WI38 (cell line): ENCODE data around the gene CCDC148.

ENCODE experiments used
- H3K4me3 ChIP-seq: 2 replicates; pipeline ENCODE4 v1.5.1; 2011; ENCODE audit warnings: low read depth, mild to moderate bottlenecking, control low read depth, low read length
- TF ChIP-seq, protein P1 (sequence below): IDR thresholded peaks from 2 replicates; pipeline ENCODE4 v1.5.1; 2012; ENCODE audit warnings: low read depth, mild to moderate bottlenecking, control low read depth, low read length

The CCDC148 gene

DNA sequence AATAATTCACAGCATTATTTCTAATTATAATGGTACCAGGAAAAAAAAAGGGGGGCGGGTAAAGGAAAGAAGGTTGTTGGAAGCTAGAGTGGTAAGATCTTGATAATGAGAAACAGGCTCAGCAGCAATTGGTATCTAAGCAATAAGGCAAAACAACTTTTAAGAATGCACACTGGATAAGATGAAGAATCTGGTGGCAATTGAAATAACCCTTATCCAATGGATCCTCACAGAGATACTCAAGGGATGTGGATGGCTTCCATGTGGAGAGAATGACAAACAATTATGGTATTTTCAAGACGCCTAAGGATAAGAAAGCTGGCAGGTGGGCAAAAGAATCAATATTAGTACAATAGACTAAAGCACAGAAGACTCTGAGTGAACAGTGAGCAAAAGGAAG lies 201.3 kb downstream of the CCDC148 start:
- H3K4me3 ChIP-seq, result no peak overlapping the region
- TF ChIP-seq, protein P1, sequence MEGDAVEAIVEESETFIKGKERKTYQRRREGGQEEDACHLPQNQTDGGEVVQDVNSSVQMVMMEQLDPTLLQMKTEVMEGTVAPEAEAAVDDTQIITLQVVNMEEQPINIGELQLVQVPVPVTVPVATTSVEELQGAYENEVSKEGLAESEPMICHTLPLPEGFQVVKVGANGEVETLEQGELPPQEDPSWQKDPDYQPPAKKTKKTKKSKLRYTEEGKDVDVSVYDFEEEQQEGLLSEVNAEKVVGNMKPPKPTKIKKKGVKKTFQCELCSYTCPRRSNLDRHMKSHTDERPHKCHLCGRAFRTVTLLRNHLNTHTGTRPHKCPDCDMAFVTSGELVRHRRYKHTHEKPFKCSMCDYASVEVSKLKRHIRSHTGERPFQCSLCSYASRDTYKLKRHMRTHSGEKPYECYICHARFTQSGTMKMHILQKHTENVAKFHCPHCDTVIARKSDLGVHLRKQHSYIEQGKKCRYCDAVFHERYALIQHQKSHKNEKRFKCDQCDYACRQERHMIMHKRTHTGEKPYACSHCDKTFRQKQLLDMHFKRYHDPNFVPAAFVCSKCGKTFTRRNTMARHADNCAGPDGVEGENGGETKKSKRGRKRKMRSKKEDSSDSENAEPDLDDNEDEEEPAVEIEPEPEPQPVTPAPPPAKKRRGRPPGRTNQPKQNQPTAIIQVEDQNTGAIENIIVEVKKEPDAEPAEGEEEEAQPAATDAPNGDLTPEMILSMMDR, result no peak

DNA sequence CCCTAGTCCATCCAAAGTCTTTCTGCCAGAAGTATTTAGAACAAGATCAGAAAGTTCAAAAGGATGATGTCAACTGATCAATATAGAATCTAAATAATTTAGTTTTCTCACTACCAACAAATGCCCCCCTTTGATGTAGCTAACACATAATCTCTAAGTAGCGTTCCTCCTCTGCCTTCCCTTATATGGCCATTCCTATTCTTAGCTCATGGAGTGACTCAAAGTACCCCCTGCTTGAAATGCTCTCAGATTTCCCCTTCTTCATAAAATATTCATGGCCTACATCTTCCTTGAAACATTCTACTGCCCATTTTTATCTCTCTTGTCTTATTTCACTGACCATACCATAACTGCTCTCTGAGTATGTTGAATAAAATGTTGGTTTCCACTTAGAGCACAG lies 203.4 kb downstream of the CCDC148 start:
- no peak overlapping the region for H3K4me3 ChIP-seq
- TF ChIP-seq, protein P1, result no peak

DNA sequence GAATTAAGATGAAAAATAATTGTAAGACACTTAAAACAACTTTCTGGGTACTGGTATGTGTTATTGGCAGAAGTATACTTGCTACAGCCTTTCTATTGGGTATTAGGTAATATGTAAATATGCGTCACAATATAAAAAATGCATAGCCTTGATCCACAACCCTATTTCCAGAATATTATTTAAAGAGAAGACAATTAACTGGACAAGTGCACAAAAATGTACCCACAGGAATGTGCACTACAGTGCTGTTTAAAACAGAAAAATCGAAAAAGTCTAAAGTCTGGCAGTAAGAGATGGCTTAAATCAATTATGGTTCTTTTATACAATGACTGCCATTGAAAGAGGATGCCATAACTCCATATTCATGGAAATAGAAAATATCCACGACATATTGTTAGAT lies 205.2 kb downstream of the CCDC148 start:
- TF ChIP-seq, protein P1, result no peak
- no peak overlapping the region for H3K4me3 ChIP-seq

DNA sequence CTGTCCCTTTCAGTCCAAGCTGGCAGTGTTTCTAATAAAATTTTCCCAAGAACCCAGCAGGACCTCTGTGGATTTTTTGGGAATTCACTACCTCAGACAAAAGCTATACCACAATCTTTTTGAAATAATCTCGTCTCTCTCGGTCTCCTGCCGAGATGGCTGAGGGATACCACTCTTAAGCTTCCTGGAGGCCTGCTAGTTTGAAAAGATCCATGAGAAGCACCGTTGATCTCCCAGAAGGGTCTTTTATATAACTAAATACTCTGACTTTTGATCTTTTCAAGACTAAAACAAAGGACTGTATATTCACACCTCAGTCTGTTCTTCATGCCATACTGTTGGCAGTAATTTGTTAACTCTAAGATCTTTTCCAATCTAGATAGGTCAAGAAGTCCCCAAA lies 213.2 kb downstream of the CCDC148 start:
- no peak overlapping the region for H3K4me3 ChIP-seq
- TF ChIP-seq, protein P1, result no peak

DNA sequence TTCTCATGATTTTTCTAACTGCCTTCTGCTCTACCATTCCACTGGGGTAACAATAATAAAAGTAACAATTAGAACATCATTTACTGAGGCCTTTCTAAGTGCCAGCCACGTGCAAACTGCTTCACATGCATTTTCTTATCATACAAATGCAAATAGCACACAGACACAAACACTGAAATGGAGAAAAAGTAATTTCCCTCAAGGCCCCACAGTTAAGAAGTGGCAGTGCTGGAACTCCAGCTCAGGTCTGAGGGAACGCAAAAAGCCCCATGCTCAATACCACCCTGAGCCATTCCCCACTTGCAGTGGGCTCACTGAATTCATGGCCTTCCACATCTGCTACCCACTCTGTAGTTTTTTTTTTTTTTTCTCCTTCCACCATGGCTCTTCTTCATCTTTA lies 214.3 kb downstream of the CCDC148 start:
- no peak overlapping the region for H3K4me3 ChIP-seq
- TF ChIP-seq, protein P1, result no peak

DNA sequence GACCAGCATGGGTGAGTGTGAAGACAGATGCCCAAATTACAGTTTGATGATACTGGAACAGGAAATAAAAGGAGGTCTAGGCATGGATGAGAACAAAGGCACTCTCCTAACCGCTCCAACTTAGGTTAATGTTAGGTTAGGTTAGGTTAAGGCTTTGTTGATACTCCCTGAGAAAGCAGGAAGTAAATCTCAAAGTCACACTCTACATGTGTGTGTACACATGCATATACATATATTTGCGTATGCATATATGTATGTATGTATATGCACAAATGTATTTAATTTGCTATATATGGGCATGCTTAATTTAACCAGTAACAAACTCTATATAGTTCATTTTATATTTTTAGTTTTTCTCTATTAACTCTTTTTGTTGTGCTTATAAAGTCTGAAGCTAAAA lies 215.6 kb downstream of the CCDC148 start:
- TF ChIP-seq, protein P1, result no peak
- H3K4me3 ChIP-seq, result no peak overlapping the region

DNA sequence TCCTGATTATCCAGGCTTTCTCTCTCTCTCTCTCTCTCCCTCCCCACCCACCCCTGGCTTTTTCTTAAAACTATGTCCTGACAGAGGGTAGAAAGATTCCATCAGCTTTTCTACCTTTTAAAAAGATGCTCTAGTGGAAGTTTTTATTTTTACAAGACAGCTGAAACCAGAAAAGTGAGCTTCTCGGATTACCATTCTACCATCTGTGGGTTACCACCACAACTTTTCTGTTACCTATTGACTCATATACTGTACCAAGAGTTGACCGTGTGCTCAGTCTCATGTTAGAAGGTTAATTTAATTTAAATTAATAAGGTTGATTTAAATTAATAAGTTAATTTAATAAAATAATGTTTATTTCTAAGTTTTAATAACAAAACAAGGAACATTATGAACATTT lies 217.3 kb downstream of the CCDC148 start:
- H3K4me3 ChIP-seq, result no peak overlapping the region
- TF ChIP-seq, protein P1, result no peak
